HG03520 (cell line): ENCODE measurements around the gene PRKAR1B.

Source experiments
- ATAC-seq: cut with Tn5 transposase; IDR thresholded peaks from one replicate; pipeline ENCODE4 v1.9.1; 2021; ENCODE audit warnings: mild to moderate bottlenecking, moderate library complexity; ENCODE audit not compliant: unreplicated experiment

Gene PRKAR1B

DNA sequence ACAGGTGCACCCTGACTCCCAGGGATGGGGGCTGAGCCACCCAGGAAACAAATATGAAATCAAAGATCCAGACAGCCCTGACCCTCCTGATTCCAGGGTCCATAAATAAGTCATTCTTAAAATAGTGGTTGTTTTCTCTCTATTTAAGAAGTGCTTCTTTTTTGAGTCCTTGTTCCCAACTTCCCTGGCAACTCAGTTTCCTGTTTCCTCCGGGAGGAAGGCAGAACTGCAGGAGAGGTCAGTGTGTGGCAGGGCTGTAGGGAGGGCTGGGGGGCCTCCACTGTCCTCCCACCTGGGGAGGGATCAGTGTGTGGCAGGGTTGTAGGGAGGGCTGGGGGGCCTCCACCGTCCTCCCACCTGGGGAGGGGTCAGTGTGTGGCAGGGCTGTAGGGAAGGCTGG, 118.7 kb downstream of the PRKAR1B start:
- ATAC-seq = no peak

DNA sequence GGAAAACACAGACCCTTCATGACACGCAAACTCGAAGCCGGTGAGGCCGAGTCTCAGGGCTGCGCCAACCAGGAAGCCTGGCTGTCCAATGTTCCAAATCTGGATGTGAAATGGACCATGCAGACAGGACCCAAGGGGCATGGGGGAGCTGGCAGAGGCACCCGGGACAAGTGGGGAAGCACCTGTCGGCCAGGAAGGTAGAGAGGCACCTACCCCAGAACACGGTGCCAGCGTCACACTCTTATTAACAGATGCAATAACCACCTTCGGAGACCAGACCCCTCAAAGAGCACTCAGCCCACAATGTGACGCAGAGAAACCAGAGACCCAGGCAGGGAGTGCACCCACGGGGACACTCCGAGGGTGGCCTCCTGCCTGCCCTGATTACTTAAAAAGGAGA, 119.1 kb downstream of the PRKAR1B start:
- ATAC-seq = no peak

DNA sequence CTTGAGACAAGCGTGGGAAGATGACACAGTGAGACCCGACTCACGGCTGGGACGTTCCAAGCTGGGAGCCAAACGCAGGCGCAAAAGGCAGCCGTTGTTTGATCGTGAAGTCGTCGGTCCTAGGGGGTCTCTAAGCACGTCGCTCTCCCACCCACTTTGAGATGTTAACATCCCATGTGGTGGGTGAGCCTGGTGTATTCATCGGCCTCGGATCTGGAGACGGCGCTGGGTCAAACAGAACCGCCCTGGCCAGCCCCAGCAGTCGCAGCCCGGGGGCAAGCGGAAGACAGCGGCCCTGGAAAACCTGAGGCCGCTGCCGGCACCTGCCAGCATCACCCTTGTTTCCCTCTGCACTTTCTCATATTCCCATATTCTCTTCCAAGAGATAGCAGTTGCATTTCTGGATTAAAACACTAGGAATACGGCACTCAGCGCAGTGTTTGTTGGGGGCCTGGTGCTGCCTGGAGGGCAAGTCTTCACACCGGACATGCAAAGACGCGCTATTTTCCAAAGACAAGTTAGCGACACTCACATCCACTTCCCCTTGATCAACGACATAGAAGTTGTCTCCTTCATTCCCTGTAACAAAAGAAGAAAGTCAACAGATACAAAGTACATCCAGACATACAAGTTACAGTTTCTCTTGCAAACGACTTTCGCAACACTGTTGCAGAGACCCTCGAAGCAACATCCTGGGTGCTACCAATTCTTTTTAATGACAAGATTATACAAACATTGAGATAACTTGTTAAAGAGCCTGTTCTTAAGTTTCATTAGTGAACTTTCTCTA, 121.2 kb downstream of the PRKAR1B start:
- ATAC-seq = no peak

DNA sequence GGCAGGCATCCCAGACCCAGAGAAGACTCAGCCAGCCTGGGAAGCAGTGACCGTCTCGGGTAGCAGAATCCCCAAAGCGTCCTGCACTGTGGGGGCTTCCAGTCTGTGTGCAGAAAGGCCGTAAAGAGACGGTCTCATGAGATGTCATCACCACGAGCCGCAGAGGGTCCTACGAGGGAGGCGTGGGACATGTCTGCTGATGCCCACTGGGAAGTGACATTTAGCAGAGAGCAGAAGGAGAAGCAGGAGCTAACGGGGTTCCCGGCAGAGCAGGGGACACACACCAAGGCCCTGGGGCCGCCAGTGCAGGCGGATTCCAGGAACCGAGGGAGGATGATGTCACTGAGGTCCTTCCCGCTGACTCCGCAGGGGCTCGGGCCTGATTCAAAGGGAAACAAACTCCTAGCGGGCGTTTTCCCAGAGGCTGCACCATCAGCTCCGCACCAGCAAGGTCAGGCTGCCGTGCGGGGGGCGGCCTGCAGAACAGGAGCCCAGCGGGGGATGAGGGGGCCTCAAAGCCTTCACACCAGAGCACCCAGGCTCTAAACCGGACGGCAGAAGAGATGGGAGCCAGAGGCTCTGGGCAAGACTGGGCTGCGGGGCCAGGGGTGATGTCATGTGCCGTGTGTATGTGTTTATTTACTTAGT, 122.1 kb downstream of the PRKAR1B start:
- no peak for ATAC-seq

DNA sequence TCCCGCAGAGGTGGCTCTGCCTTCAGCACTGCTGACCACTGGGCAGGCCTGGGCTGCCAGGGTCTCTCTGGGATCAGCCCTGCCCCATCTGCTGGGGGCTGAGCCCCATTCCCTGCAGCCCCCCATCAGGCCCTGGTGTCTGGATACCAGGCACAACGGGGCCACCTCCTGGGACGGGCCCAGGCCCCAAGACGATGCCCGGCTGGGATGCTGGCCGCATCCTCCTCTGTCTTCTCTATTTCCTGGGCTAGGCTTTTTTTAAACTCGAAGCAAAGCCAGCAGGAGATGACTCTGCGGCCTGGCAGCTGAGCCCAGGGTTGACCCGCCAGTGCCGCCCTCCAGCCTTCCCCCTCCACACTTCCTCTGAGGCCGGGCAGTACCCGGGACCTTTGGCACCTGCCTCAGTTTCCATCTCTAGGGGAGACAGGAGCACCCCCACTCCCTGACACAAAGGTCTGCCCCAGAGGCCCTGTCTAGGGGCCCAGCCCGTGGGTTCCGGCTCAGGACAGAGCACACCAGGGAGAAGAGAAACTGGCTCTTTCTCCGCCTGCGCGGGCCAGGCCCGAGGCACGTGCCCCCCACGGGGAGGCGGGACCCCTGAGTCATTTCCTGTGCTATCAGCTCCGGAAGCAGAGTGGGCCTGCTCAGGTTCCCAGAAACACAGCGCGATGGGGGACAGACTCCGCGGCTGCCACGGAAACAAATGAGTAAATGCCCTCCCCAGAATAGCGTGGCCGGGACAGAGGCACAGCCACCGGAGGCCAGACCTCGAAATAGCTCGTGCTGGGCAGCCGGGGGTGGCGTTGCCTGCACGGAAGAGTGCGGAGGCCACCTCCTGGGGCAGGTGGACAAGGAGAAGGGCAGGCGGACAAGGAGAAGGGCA, 122.8 kb downstream of the PRKAR1B start:
- peak; percentile 75 for ATAC-seq

DNA sequence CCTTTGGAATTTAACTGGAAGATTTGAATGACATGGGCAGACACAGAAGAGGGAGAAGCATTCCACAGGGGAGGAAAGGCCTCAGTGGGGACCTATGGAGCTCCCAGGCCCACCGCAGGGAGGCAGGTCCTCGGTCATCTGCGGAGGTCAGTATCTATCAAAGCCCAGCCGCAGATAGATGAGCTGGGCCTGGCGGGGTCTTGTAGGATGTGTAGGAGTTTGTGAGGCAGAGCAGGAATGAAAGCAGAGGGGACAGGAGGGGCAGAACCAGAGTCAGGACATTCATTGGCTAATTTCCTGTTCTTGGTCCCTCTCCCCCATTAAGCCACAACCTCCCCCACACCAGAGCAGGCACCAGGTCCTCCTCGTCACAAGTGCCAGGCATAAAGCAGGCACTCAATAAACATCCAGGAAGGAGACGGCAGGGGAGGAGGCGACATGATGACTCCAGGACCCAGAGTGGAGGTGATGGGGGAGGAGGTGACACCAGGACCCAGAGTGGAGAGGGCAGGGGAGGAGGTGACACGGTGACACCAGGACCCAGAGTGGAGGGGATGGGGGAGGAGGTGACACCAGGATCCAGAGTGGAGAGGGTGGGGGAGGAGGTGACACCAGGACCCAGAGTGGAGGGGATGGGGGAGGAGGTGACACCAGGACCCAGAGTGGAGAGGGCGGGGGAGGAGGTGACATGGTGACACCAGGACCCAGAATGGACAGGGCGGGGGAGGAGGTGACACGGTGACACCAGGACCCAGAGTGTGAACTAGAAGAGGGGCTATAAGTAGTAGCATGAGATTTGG, 123.7 kb downstream of the PRKAR1B start:
- ATAC-seq = no peak

DNA sequence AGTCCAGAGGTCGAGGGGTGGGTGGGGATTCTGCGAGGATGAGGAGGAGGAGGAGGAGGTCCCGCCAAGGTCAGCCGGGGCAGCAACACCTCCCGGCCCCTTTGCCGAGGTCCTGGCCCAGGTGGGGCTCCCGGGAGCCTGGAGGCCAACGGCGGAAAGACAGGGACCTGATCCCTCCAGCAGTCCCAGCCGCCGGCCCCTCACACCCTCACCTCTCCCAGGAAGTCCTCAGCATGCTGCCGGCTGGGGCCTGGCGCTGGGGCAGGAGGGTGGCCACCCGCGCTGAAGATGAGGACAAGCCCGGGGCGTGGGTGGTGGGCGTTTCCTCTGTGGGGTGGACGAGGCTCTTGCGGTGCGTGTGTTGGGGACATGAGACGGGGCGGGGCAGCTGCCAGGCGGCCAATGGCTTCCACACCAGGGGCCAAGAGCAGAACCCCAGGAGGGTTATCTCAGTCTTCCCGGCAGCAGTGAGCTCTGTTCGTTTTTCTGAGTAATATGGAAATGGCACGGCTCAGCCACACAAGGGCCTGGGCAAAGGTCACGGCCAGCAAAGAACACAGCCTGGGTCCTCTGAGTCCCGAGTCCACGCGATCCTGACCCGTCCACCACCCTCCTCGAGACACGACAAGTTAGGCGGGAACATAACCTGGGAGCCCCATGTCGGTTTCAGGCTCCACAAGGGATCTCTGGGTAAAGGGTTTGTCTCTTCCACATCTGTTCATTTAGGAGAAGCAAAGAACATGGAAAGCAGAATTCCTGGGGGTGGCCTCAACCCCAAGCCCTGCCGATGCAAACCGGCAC, 124.5 kb downstream of the PRKAR1B start:
- no peak for ATAC-seq

DNA sequence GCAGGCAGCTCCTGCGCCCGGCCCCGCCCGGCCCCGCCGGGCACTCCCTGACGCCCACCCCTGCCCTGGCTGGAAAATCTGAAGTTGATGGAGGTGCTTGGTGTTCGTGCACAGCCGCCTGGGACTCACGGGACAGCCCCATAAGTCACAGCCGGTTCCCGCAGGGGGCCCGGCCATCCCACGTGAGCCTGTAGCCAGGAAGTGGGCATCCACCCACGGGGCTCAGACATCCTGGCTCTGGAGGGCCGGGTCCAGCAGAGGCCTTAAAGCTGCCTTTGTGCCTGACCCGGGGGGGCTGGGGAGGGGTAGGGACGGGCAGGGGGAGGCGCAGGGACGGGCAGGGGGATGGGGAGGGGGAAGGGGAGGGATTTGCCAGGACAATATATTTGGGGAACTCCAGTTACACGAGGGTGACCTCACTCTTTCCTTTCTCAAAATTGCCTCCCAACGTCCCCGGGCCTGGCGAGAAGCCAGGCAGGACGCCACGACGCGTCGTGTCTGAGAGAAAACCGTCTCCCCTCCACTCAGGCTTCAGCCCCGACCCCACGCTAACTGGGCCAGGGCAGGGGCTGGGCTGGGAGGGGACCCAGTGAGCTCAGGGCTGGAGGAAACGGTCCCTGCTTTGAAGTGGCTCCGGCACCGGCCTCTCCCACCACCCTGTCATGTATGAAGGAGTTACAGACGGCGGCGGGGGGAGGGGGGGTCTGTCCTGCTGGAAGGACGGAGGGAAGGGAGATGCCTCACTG, 125.3 kb downstream of the PRKAR1B start:
- ATAC-seq = no peak

DNA sequence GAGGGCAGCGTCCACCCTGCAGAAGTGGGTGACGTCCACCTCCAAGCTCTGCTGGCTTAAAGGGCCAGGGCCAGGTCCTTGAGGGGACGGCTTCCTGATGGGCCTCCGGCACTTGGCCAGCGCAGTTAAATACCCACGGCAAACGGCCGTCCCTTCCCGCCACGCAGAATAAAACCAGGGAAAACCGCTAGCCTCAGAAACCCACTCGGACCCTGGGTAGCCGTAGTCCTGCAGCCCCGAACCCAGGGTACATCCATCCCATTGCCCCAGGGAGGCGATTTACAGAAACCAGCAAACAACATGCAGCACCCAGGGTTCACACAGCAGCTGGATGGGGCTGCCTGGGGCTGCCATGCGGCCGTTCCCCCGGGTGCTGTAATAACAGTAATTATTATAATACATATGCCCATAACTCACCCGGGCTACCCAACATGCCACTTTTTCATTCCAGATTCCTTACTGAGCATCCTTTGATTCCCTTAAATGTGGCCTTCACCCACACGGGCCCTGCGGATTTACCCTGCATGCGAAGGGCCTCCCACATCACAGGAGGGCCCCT, 126.0 kb downstream of the PRKAR1B start:
- no peak for ATAC-seq

DNA sequence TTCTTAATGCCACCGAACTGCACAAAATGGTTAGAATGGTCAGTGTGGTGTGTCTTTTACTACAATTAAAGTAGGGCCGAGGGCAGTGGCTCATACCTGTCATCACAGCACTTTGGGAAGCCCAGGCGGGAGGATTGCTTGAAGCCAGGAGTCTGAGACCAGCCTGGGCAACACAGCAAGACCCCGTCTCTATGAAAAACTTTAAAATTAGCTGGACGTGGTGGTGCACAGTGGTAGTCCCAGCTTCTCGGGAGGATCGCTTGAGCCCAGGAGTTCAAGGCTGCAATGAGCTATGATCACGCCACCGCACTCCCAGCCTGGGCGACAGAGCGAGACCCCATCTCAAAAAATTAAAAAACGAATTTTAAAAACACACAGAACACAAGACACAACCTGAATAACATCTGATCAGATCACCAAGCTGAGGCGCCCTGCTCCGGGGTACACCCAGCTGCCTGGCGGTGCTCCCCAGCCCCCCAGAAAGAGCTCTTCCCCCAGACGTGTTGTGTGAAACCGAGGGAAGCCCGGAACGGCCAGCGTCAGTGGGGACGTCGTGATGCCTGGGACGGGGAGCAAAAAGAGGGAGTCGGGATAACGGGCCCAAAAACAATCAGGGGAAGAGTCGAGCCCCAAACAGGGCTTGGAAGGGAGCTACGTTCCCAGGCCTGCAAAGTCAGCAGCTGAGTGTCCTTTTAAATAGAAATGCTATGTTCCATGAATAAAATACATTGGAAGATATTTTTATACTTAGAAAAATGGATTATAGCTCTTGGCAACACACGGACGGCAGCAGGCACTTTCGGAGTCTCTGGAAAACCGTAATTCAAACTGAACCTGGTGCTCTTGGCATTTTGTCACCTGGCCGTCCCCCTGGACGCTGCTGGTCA, 126.7 kb downstream of the PRKAR1B start:
- no peak for ATAC-seq

DNA sequence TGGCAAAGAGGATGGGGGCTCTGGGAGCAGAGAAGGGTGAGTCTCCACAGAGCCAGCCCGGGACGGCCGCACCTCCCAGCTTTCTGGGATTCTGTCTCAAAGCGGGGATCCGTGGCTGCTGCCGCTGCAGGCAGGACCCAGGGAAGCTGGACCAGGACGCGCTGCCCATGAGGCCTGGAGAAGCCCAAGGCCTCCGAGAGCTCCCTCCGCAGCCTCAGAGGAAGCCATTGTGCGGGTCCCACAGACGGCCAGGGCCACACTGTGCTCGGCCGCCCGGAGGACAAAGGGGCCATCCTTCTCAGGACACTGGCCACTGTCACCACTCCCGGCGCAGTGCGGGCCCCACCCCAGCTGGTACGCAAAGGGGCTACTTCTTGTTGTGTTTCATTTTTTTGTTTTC, 128.2 kb downstream of the PRKAR1B start:
- ATAC-seq = no peak

DNA sequence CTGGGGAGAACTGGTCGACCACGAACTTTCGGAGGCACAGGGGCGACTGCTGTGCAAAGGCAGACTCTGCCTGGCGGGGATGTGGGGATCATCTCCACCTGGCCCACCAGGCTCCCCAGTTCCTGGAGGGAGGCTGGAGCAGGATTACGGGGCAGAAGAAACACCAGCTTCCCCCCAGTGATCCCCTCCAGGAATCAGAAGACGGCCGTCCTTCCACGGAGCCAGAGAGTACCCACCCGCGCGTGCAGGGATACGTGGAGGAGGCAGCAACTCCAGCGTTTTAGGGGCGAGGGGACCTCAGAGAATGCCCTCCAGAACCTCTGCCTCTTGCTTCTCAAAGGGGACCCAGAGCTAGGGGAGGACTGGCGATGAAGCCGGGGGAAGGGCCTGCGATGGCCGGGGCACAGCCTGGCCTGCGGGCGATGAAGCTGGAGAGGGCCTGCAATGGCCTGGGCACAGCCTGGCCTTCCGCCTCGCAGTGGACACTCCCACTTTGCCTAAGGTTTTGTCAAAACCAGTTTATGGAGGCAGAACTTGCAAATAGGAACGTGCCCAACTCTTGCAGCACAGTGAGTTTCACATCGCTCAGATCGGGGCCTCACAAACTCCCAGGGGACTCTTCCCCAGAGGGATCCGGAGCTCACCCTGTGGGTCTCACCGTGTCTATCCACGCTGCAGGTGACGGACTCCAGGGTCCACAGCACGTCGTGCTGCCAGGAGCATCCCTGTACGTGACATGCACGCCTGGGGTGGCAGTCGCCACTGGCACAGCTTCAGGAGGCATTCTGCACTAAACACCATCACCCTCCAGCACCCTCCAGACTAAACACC, 129.5 kb downstream of the PRKAR1B start:
- ATAC-seq = no peak

DNA sequence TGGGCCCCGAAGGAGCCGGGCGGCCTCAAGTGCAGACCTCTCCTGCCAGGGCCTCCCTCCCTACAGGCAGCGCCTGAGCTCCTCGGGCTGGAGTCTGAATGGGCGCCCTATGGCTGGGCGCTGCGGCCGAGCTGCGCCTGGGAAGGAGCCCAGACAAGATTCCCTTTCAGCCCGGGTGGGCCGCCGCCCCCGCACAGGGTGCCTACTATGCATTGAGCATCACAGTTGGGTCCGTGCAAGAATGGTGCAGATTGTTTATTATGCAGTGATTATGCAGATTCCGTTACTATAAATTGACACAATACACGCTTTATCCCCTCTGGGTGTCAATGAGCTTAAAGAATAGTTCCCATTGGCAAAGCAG, 130.3 kb downstream of the PRKAR1B start:
- no peak for ATAC-seq

DNA sequence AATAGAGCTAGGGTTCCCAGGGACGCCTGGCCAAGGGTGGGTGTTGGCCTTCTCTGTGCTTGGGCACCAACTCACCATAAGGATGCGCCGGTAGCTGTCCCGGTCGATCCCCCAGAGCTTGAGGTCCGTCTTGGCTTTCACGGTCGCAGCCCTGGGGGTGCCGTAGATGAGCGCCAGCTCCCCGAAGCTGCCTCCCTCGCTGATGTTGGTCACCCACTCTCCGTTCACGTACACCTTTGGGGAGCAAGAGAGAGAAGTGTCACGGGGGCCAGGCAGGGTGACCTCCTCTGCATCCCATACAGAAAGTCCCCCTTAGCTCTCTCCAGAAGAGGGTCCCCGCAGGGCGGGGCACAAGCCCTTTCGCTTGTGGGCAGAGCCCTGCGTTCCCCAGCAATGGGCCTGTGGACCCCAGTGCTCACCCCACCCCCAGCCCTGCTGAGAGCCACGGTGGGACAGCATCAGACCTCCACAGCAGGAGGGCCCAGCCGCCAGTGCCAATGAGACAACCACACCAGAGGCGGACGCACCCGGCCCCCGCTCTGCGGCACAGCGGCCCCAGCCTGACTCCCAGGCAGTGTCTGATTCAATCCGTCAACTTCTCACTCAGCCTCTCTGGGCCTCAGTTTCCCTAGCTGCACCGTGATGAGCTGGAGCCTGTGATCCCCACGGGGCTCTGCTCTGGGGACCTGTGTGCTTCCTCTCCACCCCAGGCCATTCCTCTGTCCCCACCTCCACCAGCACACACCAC, 130.8 kb downstream of the PRKAR1B start:
- no peak for ATAC-seq

DNA sequence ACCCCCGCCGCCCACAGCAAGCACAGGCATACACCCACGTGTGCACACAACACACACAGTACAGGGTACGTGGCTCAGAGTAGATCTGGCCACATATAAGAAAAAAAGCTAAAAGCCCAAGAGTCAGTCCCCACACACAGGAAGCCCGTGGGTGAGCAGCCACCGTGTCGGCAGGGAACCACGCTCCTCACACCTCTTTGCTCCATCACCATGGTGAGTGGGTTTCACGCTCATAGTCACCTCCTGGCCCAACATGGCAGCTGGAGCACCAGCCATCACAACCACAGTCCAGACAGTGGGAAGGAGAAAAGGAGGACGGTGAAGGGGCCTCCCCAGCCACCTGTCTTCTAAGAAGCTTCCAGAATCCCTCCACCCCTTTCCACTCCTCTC, 131.5 kb downstream of the PRKAR1B start:
- no peak for ATAC-seq

DNA sequence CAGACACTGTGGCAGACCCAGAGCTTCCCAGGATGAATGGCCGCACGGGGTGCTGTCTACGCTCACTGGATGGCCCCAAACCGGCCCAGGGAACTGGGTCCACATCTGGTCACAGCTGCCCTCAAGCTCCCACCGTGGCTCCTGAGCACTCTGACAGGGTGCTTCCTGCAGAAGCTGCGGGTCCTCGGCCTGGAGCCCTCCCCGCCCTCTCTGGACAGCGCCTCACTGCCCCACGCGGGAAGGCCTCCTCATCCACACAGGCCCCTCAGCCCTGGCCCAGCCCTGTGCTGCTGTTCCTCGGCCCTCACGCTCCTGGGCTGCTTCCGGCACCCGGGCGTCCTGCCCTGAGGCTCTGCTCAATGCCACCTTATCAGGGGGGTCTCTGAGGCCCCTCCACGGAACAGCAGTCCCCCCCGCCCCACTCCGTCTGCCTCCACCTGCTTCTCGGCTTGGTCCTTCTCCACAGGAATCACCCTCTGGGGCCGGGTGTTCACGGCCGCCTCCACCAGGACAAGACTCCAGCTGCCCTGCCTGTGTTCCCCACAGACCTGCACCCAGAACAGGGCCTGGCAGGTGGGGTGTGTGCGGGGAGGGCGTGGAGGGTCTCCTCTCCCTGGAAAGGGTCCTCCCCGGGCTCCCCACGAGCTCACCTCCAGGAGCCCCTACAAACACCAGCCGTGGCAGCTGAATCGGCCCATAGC, 132.0 kb downstream of the PRKAR1B start:
- no peak for ATAC-seq
